ENCODE measurements around the gene PCDHGB1.

DNA sequence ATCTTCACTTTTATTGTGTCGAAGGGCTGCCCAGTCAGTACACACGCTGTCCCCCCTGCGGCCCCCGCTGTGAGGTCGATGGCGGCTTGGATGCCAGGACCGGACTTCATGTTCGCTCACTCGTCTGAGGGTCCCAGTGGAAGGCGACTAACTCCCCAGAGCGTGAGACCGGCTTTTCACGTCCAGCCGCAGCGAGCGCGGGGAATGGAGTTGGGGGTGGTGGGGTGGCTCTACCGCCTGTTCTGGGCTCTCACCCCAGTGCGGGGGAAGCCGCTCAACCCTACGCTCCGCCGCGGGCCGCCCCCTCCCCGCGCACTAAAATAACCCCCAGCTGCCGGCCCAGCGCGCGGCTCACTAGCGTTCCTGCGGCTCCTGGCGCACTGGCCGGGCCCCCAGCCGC, 46.1 kb upstream of the PCDHGB1 start, which contains the start of gene SLC25A2:
- TF ChIP-seq, protein P1, sequence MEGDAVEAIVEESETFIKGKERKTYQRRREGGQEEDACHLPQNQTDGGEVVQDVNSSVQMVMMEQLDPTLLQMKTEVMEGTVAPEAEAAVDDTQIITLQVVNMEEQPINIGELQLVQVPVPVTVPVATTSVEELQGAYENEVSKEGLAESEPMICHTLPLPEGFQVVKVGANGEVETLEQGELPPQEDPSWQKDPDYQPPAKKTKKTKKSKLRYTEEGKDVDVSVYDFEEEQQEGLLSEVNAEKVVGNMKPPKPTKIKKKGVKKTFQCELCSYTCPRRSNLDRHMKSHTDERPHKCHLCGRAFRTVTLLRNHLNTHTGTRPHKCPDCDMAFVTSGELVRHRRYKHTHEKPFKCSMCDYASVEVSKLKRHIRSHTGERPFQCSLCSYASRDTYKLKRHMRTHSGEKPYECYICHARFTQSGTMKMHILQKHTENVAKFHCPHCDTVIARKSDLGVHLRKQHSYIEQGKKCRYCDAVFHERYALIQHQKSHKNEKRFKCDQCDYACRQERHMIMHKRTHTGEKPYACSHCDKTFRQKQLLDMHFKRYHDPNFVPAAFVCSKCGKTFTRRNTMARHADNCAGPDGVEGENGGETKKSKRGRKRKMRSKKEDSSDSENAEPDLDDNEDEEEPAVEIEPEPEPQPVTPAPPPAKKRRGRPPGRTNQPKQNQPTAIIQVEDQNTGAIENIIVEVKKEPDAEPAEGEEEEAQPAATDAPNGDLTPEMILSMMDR (IDR thresholded peaks at IDR 0.05; ENCODE audit: poor library complexity, severe bottlenecking), result no peak
- no peak for TF ChIP-seq POLR2AphosphoS5 (IDR thresholded peaks at IDR 0.05)

All from neural cell (in vitro differentiated cells).